Peyer's patch (tissue), 4 donors: ENCODE results near the gene SMAD2. TPM values are rescaled to one million over a fixed set of nuclear protein-coding genes. Genes with fewer than 3 reads are reported as not detected.

Experiments used
- DNase-seq, 3 donors: peaks; one replicate each; pipeline ENCODE4 v3.0.0-alpha.2; 2017 to 2019
- H3K27ac ChIP-seq, 4 donors: fragments of 200-600 bp; sonication (generic); one replicate each; pipeline ENCODE4 v1.5.1; 2016 to 2019
- H3K27me3 ChIP-seq, 2 donors: fragments of 200-600 bp; sonication (generic); one replicate each; pipeline ENCODE4 v1.5.1; 2019
- H3K36me3 ChIP-seq, 3 donors: fragments of 200-600 bp; sonication (generic); one replicate each; pipeline ENCODE4 v1.5.1; 2016 to 2019
- H3K4me1 ChIP-seq, 4 donors: fragments of 200-600 bp; sonication (generic); one replicate each; pipeline ENCODE4 v1.5.1; 2016 to 2019
- H3K4me3 ChIP-seq, 4 donors: fragments of 200-600 bp; sonication (generic); 1 replicate in 3 of 4; 2 replicates in 1 of 4; pipeline ENCODE4 v1.5.1; 2016 to 2019; ENCODE audit warnings: mild to moderate bottlenecking in 1 of 4
- H3K9me3 ChIP-seq, 4 donors: fragments of 200-600 bp; sonication (generic); one replicate each; pipeline ENCODE4 v1.5.1; 2016 to 2019; ENCODE audit warnings: mild to moderate bottlenecking in 1 of 4
- CTCF ChIP-seq, 6 experiments: fragments of 450-650 bp in 4 of 6; fragments of 200-600 bp in 2 of 6; sonication (generic) in 1 of 6; IDR thresholded peaks; one replicate each; pipeline ENCODE4 v1.5.1; 2017 to 2019; ENCODE audit warnings: antibody characterized with exemption in 6 of 6, mild to moderate bottlenecking in 3 of 6, moderate library complexity in 1 of 6
- POLR2A ChIP-seq, 2 donors: fragments of 450-650 bp; IDR thresholded peaks; one replicate each; pipeline ENCODE4 v1.5.1; 2017; ENCODE audit warnings: antibody characterized with exemption in 2 of 2, mild to moderate bottlenecking in 2 of 2, moderate library complexity in 2 of 2
- total RNA-seq, 4 donors: library from RNA; depleted of rRNA; stranded (reverse); fragments of >200 nt; gene quantifications; one replicate each; pipeline ENCODE4 v1.1.0, GENCODE V29; 2016

The SMAD2 gene
- total RNA-seq, 4 donors from 2014 or later = 26.9 to 53.6 (median 38.6) TPM

- no peaks in the 10 kb centered on the region for H3K4me1 ChIP-seq
- H3K9me3 ChIP-seq = no peaks in the 10 kb centered on the region
- H3K27me3 ChIP-seq = no peaks in the 10 kb centered on the region
- H3K36me3 ChIP-seq = peaks cover 0 to 13% (median 0%) of the 10 kb centered on the region in 3 donors
- no peak overlapping the region for H3K4me3 ChIP-seq
- no peak for DNase-seq
- no peak for TF ChIP-seq POLR2A (IDR thresholded peaks at IDR 0.05)
- no peak for TF ChIP-seq CTCF (IDR thresholded peaks at IDR 0.05)
- H3K27ac ChIP-seq = no peak overlapping the region
Measured at GRCh38 chr18:47882641-47883040, 47.8 kb downstream of the SMAD2 start.

- no peaks in the 10 kb centered on the region for H3K27me3 ChIP-seq
- H3K27ac ChIP-seq = no peak overlapping the region
- TF ChIP-seq POLR2A (IDR thresholded peaks at IDR 0.05) (no peak), CTCF (IDR thresholded peaks at IDR 0.05) (no peak)
- no peaks in the 10 kb centered on the region for H3K4me1 ChIP-seq
- no peak for DNase-seq
- no peak overlapping the region for H3K4me3 ChIP-seq
- no peaks in the 10 kb centered on the region for H3K9me3 ChIP-seq
- H3K36me3 ChIP-seq = peaks cover 0 to 13% (median 0%) of the 10 kb centered on the region in 3 donors
Measured at GRCh38 chr18:47881752-47882455, 48.6 kb downstream of the SMAD2 start.

- Histone ChIP-seq H3K27me3 (no peaks in the 10 kb centered on the region), H3K36me3 (peaks cover 0 to 13% (median 0%) of the 10 kb centered on the region in 3 donors), H3K27ac (no peak overlapping the region), H3K4me1 (no peaks in the 10 kb centered on the region), H3K4me3 (no peak overlapping the region), H3K9me3 (no peaks in the 10 kb centered on the region)
- TF ChIP-seq POLR2A (IDR thresholded peaks at IDR 0.05) (no peak), CTCF (IDR thresholded peaks at IDR 0.05) (no peak)
- no peak for DNase-seq
Measured at GRCh38 chr18:47881042-47881441, 49.4 kb downstream of the SMAD2 start.

DNA sequence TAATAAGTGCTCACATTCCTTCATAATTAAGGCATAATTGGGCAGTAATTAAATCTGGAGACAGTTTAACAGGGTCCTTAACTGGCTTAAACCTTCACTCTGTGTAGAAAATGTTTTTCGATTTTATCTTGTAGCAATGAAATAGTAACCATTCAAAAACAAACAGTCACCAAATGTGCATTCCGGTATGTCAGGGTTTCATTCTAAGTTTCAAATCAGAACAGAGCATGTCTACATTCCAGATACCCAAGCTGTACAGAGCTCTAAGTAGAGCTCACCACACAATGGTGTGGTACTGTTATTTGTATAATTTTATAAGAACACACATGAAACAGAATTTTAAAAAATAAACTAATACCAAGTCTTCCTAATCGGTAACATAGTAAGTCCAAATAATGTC, 52.6 kb downstream of the SMAD2 start:
- Histone ChIP-seq H3K4me3 (no peak overlapping the region), H3K4me1 (no peaks in the 10 kb centered on the region), H3K27me3 (no peaks in the 10 kb centered on the region), H3K27ac (no peak overlapping the region), H3K9me3 (no peaks in the 10 kb centered on the region), H3K36me3 (peaks cover 0 to 8% (median 0%) of the 10 kb centered on the region in 3 donors)
- no peak for DNase-seq
- TF ChIP-seq CTCF (IDR thresholded peaks at IDR 0.05) (no peak), POLR2A (IDR thresholded peaks at IDR 0.05) (no peak)

DNA sequence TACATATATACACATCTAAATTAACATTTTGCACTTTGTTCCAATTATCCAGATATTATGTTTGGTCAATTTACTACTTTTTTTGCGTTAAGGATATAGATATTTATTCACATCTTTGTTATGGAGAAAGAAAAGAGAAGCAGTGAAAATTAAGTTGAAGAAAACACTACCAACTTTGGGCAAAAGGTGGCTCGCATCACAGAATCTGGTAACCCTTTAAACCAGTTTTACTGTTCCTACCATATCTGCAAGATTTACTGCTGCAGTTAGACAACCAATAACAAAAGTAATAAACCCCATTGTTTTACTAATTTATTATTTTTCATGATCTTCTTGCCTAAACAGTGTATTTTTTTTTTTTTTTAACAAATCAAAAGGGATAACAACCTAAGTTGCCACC, 53.6 kb downstream of the SMAD2 start:
- Histone ChIP-seq H3K9me3 (no peaks in the 10 kb centered on the region), H3K4me1 (no peaks in the 10 kb centered on the region), H3K36me3 (no peaks in the 10 kb centered on the region), H3K4me3 (no peak overlapping the region), H3K27me3 (no peaks in the 10 kb centered on the region), H3K27ac (no peak overlapping the region)
- TF ChIP-seq CTCF (IDR thresholded peaks at IDR 0.05) = no peak
- no peak for TF ChIP-seq POLR2A (IDR thresholded peaks at IDR 0.05)
- no peak for DNase-seq
